ENCODE results near the gene SEMA4F. TPM values are rescaled to one million over a fixed set of nuclear protein-coding genes. Genes with fewer than 3 reads are reported as not detected.
A peak's percentile ranks its signal among the peaks of the same experiment; 100 is the strongest.

Gene SEMA4F
- total and polyA plus RNA-seq, 2 experiments from 2014 or later: 8.3 to 8.6 TPM

DNA sequence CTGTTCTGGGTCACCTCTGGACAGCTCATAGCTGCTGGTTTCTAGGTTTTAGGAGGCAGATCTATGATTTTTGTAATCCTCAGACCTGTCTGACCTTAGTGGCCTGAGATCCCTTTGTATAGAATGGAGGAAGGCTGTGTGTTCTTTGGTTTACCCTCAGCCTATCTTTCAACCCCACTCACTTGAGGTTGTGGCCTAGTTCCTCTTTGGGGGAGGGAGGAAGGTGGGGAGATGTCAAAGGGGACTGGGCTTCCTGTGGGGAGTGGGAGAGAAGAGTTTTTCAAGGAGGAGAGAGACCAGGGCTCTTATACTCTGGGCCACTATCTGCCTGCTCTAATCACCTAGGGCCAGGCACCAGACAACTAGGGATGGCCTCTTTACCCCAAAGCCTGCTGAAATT lies 28.5 kb downstream of the SEMA4F start:
- H3K9me3 ChIP-seq (ENCODE audit: low read depth): no peaks in the 10 kb centered on the region
- H3K27me3 ChIP-seq: no peaks in the 10 kb centered on the region
- no peaks in the 10 kb centered on the region for H3K36me3 ChIP-seq
- no peak overlapping the region for H3K27ac ChIP-seq
- TF ChIP-seq CTCF (IDR thresholded peaks at IDR 0.05; ENCODE audit: low read depth, low read length): no peak
- DNase-seq (ENCODE audit: low read depth in 1 of 2, low spot score in 1 of 2): no peak
- H3K4me3 ChIP-seq: no peak overlapping the region
- no peaks in the 10 kb centered on the region for H3K4me1 ChIP-seq (ENCODE audit: low read depth)

- DNase-seq (ENCODE audit: low read depth in 1 of 2, low spot score in 1 of 2): no peak
- no peak overlapping the region for H3K27ac ChIP-seq
- no peaks in the 10 kb centered on the region for H3K4me1 ChIP-seq (ENCODE audit: low read depth)
- H3K36me3 ChIP-seq: no peaks in the 10 kb centered on the region
- no peak for TF ChIP-seq CTCF (IDR thresholded peaks at IDR 0.05; ENCODE audit: low read depth, low read length)
- no peaks in the 10 kb centered on the region for H3K27me3 ChIP-seq
- no peaks in the 10 kb centered on the region for H3K9me3 ChIP-seq (ENCODE audit: low read depth)
- H3K4me3 ChIP-seq: no peak overlapping the region
These were observed 31.4 kb downstream of the SEMA4F start for GRCh38 chr2:74685408-74685807.

GRCh38 chr2:74688881-74689280 lies 34.8 kb downstream of the SEMA4F start:
- no peak overlapping the region for H3K4me3 ChIP-seq
- no peak for DNase-seq (ENCODE audit: low read depth in 1 of 2, low spot score in 1 of 2)
- H3K4me1 ChIP-seq (ENCODE audit: low read depth): no peaks in the 10 kb centered on the region
- no peak overlapping the region for H3K27ac ChIP-seq
- H3K27me3 ChIP-seq: no peaks in the 10 kb centered on the region
- no peaks in the 10 kb centered on the region for H3K36me3 ChIP-seq
- H3K9me3 ChIP-seq (ENCODE audit: low read depth): no peaks in the 10 kb centered on the region
- no peak for TF ChIP-seq CTCF (IDR thresholded peaks at IDR 0.05; ENCODE audit: low read depth, low read length)

GRCh38 chr2:74689671-74690070 lies 35.6 kb downstream of the SEMA4F start:
- Histone ChIP-seq H3K9me3 (ENCODE audit: low read depth) (no peaks in the 10 kb centered on the region), H3K27ac (no peak overlapping the region), H3K36me3 (no peaks in the 10 kb centered on the region), H3K4me1 (ENCODE audit: low read depth) (no peaks in the 10 kb centered on the region), H3K27me3 (peaks cover 2% of the 10 kb centered on the region), H3K4me3 (no peak overlapping the region)
- TF ChIP-seq CTCF (IDR thresholded peaks at IDR 0.05; ENCODE audit: low read depth, low read length): no peak
- no peak for DNase-seq (ENCODE audit: low read depth in 1 of 2, low spot score in 1 of 2)

DNA sequence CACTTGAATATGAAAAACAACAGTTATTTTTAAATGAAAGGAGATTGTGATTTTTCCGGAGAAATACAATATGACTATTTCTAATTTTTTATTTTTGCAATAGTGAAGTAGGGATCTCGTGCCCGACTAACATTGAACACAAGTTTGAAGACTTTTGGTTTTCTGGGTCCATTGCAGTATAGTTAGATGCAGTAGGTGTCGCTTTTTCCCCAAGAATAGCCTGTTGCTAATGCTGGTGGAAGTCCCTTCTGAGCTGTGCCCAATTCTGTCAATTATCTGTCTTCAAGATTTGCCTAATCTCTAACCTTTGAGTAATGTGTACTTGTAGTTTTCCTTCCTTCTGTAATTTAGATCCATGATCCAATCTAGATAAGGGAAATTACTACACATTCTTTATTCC lies 36.5 kb downstream of the SEMA4F start:
- Histone ChIP-seq H3K4me1 (ENCODE audit: low read depth) (no peaks in the 10 kb centered on the region), H3K27me3 (peaks cover 7% of the 10 kb centered on the region), H3K27ac (no peak overlapping the region), H3K9me3 (ENCODE audit: low read depth) (no peaks in the 10 kb centered on the region), H3K4me3 (no peak overlapping the region), H3K36me3 (no peaks in the 10 kb centered on the region)
- peak; percentile 70 to 81 for DNase-seq (ENCODE audit: low read depth in 1 of 2, low spot score in 1 of 2)
- TF ChIP-seq CTCF (IDR thresholded peaks at IDR 0.05; ENCODE audit: low read depth, low read length): peak; percentile 83

DNA sequence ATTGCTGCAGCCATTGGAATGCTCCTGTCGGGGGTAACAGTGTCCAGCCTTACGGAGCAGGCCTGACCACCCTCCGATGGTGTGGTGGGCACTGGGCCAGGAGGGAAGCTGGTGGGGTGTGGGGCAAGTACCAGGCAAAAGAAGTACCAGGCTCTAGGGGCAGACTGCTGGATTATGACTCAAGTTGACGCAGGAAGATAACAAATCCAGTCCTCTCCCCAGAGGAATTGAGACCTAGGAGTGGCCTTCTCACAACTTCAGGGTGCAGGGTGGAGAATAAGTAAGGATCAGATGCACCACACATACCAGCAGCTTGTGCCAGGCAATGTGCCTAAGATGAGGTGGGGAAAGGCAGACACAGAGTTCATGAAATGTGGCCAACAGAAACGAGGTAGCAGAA lies 37.9 kb downstream of the SEMA4F start:
- H3K36me3 ChIP-seq: no peaks in the 10 kb centered on the region
- peaks cover 8% of the 10 kb centered on the region for H3K27me3 ChIP-seq
- H3K9me3 ChIP-seq (ENCODE audit: low read depth): no peaks in the 10 kb centered on the region
- peaks cover 3% of the 10 kb centered on the region for H3K4me1 ChIP-seq (ENCODE audit: low read depth)
- no peak for DNase-seq (ENCODE audit: low read depth in 1 of 2, low spot score in 1 of 2)
- no peak overlapping the region for H3K4me3 ChIP-seq
- H3K27ac ChIP-seq: no peak overlapping the region
- no peak for TF ChIP-seq CTCF (IDR thresholded peaks at IDR 0.05; ENCODE audit: low read depth, low read length)

Data from cardiac muscle cell (in vitro differentiated cells and primary cell).